HG02943 (cell line): ENCODE measurements around the gene IQGAP2.
"Not testable (repeated sequence)": the region's sequence is repeated elsewhere in the genome, so short reads cannot be mapped to it uniquely, and the experiment has no call there.

Experiments used
- ATAC-seq: cut with Tn5 transposase; IDR thresholded peaks from one replicate; pipeline ENCODE4 v1.9.1; 2021; ENCODE audit warnings: mild to moderate bottlenecking, low read depth, moderate library complexity; ENCODE audit not compliant: unreplicated experiment

IQGAP2 gene

DNA sequence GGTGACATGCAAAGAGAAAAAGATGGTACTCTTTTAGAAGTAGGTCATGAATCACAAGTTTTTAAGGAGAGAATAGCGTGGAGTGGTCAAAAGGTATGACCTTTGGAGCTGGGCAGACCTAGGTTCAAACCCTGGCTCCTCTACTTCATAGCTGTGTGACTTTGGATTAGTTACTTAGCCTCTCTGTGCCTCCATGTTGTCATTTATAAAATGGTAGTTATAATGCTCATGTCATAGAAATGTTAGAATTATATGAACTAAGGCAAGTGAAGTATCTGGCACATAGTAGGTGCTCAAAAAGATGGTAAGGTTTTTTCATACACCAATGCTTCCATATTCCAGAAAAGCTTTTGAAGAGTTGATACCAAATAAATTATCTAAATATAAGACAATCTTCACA lies 320.2 kb downstream of the IQGAP2 start:
- ATAC-seq = no peak

DNA sequence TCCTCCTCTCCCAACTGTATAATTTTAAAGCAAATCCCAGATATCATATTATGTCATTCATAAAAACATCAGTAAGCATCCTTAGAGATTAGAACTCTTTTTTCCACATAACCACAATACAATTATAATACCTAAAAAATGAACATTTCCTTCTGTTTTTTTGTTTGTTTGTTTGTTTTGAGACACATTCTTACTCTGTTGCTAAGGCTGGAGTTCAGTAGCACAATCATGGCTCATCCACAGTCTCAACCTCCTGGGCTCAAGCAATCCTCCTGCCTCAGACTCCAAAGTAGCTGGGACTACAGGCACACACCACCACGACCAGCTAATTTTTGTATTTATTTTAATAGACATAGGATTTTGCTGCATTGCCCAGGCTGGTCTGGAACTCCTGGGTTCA lies 320.8 kb downstream of the IQGAP2 start:
- no peak for ATAC-seq

GRCh38 chr5:76724871-76725270 lies 321.8 kb downstream of the IQGAP2 start:
- no peak for ATAC-seq

GRCh38 chr5:76728965-76729364 lies 325.9 kb downstream of the IQGAP2 start:
- ATAC-seq = no peak

DNA sequence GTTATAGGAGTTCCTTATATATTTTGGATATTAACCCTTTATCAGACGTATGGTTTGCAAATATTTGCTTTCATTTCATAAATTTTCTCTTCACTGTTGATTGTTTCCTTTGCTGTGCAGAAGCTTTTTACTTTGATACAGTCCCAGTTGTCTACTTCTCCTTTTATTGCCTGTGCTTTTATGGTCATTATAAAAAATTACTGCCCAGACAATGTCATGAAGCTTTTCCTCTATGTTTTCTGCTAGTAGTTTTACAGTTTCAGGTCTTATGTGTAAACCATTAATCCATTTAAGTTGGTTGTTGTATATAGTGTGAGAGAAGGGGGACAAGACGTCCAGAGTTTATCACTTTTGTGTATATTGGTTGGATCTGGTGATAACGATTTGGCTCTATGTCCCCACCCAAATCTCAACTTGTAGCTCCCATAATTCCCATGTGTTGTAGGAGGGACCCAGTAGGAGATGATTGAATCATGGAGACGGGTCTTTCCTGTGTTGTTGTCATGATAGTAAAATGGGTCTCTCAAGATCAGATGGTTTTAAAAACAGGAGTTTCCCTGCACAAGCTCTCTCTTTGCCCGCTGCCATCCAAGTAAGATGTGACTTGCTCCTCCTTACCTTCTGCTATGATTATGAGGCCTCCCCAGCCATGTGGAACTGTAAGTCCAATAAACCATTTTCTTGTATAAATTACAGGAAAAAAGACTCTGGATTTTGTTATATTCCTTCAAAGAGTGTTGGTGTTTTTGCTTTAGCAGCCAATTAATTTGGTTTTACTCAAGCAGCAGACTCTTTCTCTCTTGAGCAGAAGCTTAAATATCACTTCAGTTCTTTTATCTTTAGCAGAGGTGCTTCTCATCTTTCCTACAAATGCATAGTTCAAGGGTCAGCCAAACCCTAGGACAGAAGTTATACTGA lies 326.5 kb downstream of the IQGAP2 start:
- no peak for ATAC-seq

DNA sequence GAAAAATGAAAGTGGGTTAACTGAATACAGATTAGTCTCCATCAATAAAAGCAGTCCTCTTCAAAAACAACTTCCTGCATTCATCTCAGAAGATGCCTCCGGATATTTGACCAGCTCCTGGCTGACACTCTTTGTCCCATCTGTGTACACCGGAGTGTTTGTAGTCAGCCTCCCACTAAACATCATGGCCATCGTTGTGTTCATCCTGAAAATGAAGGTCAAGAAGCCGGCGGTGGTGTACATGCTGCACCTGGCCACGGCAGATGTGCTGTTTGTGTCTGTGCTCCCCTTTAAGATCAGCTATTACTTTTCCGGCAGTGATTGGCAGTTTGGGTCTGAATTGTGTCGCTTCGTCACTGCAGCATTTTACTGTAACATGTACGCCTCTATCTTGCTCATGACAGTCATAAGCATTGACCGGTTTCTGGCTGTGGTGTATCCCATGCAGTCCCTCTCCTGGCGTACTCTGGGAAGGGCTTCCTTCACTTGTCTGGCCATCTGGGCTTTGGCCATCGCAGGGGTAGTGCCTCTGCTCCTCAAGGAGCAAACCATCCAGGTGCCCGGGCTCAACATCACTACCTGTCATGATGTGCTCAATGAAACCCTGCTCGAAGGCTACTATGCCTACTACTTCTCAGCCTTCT lies 329.4 kb downstream of the IQGAP2 start:
- ATAC-seq = no peak

DNA sequence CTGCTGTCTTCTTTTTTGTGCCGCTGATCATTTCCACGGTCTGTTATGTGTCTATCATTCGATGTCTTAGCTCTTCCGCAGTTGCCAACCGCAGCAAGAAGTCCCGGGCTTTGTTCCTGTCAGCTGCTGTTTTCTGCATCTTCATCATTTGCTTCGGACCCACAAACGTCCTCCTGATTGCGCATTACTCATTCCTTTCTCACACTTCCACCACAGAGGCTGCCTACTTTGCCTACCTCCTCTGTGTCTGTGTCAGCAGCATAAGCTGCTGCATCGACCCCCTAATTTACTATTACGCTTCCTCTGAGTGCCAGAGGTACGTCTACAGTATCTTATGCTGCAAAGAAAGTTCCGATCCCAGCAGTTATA lies 329.9 kb downstream of the IQGAP2 start:
- ATAC-seq = no peak

DNA sequence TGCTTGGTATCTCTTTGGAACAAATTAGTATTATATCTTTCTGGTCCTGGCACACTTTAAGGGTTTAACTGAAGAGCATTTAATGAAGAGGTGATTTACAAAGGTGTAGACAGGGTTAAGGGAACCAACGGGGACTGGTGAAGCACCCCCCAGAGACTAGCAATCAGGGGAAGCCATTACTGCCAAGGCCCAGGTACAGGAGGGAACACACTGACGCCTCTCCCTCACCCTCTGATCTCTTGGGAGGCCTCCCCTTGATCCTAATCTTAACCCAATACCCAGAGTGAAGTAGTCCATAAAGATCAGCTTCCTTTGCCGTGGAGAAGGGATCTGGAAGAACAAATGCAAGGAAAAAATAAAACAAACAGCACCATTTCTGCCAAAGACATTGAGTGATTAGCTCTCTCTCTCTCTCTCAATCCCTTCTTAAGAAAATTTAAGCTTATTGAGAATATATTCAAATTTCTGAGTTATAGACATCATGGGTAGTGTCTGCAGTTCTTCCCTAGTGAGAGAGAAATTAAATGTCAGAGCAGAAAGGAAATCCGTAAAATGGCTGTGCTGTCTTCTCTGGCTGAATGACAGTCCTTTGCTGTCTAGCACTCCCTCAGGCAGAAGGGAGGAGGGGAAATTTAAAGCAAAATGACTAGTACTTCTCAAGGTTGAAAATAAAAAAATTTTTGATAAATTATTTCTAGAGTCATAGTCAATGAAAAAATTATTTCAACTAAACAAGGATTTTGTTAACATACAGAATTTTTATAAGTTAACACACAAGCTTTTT lies 332.9 kb downstream of the IQGAP2 start:
- ATAC-seq = no peak

- ATAC-seq = no peak
Measured at GRCh38 chr5:76736679-76737556, 333.8 kb downstream of the IQGAP2 start.

DNA sequence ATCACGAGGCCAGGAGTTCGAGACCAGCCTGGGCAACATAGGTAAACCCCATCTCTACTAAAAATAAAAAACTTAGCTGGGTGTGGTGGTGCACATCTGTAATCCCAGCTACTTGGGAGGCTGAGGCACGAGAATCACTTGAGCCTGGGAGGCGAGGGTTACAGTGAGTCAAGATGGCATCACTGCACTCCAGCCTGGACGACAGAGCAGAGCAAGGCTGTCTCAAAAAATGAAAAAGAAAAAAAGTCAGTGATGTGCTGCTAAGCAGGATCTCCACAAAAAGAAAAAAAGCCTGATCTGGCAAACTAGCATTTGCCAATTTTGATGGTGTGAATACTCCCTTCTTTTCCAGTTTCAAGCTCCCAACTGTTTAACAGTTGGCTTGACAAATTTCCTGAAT lies 334.8 kb downstream of the IQGAP2 start:
- ATAC-seq = no peak

GRCh38 chr5:76741506-76741905 lies 338.4 kb downstream of the IQGAP2 start:
- not testable (repeated sequence) for ATAC-seq

- no peak for ATAC-seq
Measured at GRCh38 chr5:76742583-76742982, 339.5 kb downstream of the IQGAP2 start.

- ATAC-seq = no peak
Measured at GRCh38 chr5:76744632-76745031, 341.5 kb downstream of the IQGAP2 start.

- no peak for ATAC-seq
Measured at GRCh38 chr5:76745670-76746069, 342.6 kb downstream of the IQGAP2 start.

DNA sequence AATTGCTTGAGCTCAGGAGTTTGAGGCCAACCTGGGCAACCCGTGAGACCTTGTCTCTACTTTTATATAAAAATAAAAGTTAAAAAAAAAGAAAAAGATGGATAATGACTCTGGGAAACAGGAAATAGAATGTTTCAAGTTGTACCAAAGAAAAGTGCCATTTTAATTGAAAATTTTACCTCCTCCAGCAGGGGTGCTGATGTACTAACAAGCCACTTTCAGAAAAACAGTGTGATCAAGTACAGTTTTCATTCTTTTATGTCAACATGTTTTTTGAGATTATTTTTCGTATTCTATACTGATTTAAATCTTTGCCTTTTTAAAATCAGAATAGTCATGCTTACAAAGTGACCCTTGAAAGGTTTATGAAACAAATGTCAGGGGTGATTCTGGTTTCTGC lies 343.6 kb downstream of the IQGAP2 start:
- no peak for ATAC-seq

GRCh38 chr5:76747706-76748105 lies 344.6 kb downstream of the IQGAP2 start:
- no peak for ATAC-seq

GRCh38 chr5:76751291-76751690 lies 348.2 kb downstream of the IQGAP2 start:
- no peak for ATAC-seq

GRCh38 chr5:76754668-76755078 lies 351.6 kb downstream of the IQGAP2 start:
- no peak for ATAC-seq

DNA sequence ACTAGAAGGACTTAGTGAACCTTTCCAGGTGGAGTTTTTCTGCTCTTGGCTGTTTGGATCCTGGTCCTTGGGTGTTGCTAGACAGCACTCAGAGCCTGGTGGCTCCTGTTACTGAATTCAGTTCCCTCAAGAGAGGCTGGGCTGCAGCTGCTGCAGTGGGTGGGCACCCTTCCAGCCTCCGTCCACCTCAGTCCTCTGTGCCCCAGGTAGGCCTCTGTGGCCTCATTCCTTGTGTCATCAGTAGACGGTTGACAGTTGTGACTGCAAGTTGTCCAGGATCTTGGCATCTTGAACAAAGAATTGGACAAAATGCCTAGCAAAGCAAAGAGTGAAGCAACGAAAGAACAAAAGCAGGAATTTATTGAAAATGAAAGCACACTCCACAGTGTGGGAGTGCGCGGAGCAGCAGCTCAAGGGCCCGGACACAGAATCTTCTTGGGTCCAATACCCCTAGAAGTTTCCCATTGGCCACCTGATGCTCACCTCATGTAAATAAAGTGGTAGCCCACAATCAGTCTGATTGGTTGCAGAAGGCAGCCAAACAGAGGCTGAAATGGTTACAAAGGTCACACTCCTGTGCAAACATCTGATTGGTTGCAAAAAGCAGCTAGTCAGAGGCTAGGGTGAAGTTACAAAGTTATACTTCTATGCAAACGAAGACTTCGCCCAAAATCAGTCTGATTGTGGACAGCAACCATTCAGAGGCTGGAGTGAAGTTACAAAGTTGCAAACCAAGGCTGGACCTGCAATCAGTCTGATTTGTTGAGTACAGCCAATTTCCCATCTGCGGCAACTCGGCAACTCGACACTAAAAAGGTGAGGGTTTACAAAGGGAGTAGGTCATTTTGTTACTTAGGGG lies 352.9 kb downstream of the IQGAP2 start:
- ATAC-seq = no peak
